Osteoblast (primary cell): ENCODE data around the gene ZNF45. TPM values are rescaled to one million over a fixed set of nuclear protein-coding genes. Genes with fewer than 3 reads are reported as not detected.

Experiments
- DNase-seq: peaks from one replicate; pipeline ENCODE4 v3.0.0; 2011; ENCODE audit warnings: low spot score, mixed read lengths; ENCODE audit not compliant: insufficient read length; ENCODE audit errors: missing footprints
- H2AFZ ChIP-seq: 2 replicates; pipeline ENCODE4 v1.6.0; 2011; ENCODE audit warnings: mild to moderate bottlenecking, low read length
- H3K27ac ChIP-seq: 2 replicates; pipeline ENCODE4 v1.5.1; 2011; ENCODE audit warnings: mild to moderate bottlenecking, low read depth, low read length, moderate library complexity
- H3K27me3 ChIP-seq: 2 replicates; pipeline ENCODE4 v1.6.0; 2012; ENCODE audit warnings: mild to moderate bottlenecking, control low read depth, inconsistent platforms, low read length, moderate library complexity; ENCODE audit not compliant: insufficient read depth
- H3K36me3 ChIP-seq: 2 replicates; pipeline ENCODE4 v1.5.1; 2011; ENCODE audit warnings: mild to moderate bottlenecking, low read length, control low read depth, moderate library complexity; ENCODE audit not compliant: insufficient read depth
- H3K4me1 ChIP-seq: 2 replicates; pipeline ENCODE4 v1.5.1; 2011; ENCODE audit warnings: mild to moderate bottlenecking, low read length, control low read depth, moderate library complexity; ENCODE audit not compliant: insufficient read depth
- H3K4me2 ChIP-seq: 2 replicates; pipeline ENCODE4 v1.6.0; 2011; ENCODE audit warnings: mild to moderate bottlenecking, low read length; ENCODE audit not compliant: insufficient read depth
- H3K4me3 ChIP-seq: fragments of 200-600 bp; sonication (generic); 3 replicates; pipeline ENCODE4 v1.5.1; 2012; ENCODE audit warnings: mild to moderate bottlenecking, low read length, inconsistent platforms; ENCODE audit not compliant: insufficient read depth
- H3K79me2 ChIP-seq: 2 replicates; pipeline ENCODE4 v1.6.0; 2012; ENCODE audit warnings: mild to moderate bottlenecking, low read length, control low read depth, inconsistent platforms; ENCODE audit not compliant: insufficient read depth
- H3K9me3 ChIP-seq: 2 replicates; pipeline ENCODE4 v1.5.1; 2011; ENCODE audit warnings: low read depth, low read length, control low read depth
- H4K20me1 ChIP-seq: 2 replicates; pipeline ENCODE4 v1.6.0; 2012; ENCODE audit warnings: mild to moderate bottlenecking, low read length, control low read depth; ENCODE audit not compliant: insufficient read depth
- CTCF ChIP-seq: IDR thresholded peaks from 2 replicates; pipeline ENCODE4 v1.5.1; 2011; ENCODE audit warnings: mild to moderate bottlenecking, low read depth, low read length, moderate library complexity; ENCODE audit errors: extremely low read depth
- total RNA-seq: library from RNA; depleted of rRNA; stranded (reverse); fragments of >200 nt; gene quantifications from 2 replicates; pipeline ENCODE4 v1.2.3, GENCODE V29; 2012

ZNF45 gene
- total RNA-seq, 1 donor, result 15.6 TPM

- Histone ChIP-seq H3K4me1 (peaks cover 1% of the 10 kb centered on the region), H3K36me3 (peaks cover 69% of the 10 kb centered on the region), H3K27me3 (no peaks in the 10 kb centered on the region), H2AFZ (no peak overlapping the region), H3K9me3 (no peaks in the 10 kb centered on the region), H3K79me2 (peaks cover 9% of the 10 kb centered on the region), H4K20me1 (no peaks in the 10 kb centered on the region), H3K4me2 (no peak overlapping the region), H3K4me3 (no peak overlapping the region), H3K27ac (no peak overlapping the region)
- no peak for TF ChIP-seq CTCF
- DNase-seq, result no peak
These were observed 6.3 kb downstream of the ZNF45 start for GRCh38 chr19:43928820-43929219.

- Histone ChIP-seq H3K4me2 (no peak overlapping the region), H3K27me3 (no peaks in the 10 kb centered on the region), H3K4me3 (no peak overlapping the region), H4K20me1 (no peaks in the 10 kb centered on the region), H3K36me3 (peaks cover 67% of the 10 kb centered on the region), H2AFZ (no peak overlapping the region), H3K27ac (no peak overlapping the region), H3K4me1 (no peaks in the 10 kb centered on the region), H3K79me2 (no peaks in the 10 kb centered on the region), H3K9me3 (no peaks in the 10 kb centered on the region)
- TF ChIP-seq CTCF, result no peak
- DNase-seq, result no peak
These were observed 11.2 kb downstream of the ZNF45 start for GRCh38 chr19:43923875-43924274.

GRCh38 chr19:43914051-43914450 is 21.0 kb downstream of the ZNF45 start:
- H4K20me1 ChIP-seq, result no peaks in the 10 kb centered on the region
- no peaks in the 10 kb centered on the region for H3K27me3 ChIP-seq
- no peak overlapping the region for H3K4me3 ChIP-seq
- TF ChIP-seq CTCF, result no peak
- H3K4me1 ChIP-seq, result no peaks in the 10 kb centered on the region
- no peak overlapping the region for H3K27ac ChIP-seq
- no peak overlapping the region for H2AFZ ChIP-seq
- DNase-seq, result no peak
- H3K9me3 ChIP-seq, result peaks cover 36% of the 10 kb centered on the region
- no peaks in the 10 kb centered on the region for H3K79me2 ChIP-seq
- H3K4me2 ChIP-seq, result no peak overlapping the region
- peaks cover 61% of the 10 kb centered on the region for H3K36me3 ChIP-seq

GRCh38 chr19:43913383-43913782 is 21.7 kb downstream of the ZNF45 start:
- Histone ChIP-seq H3K4me2 (no peak overlapping the region), H3K27me3 (no peaks in the 10 kb centered on the region), H2AFZ (no peak overlapping the region), H3K4me1 (no peaks in the 10 kb centered on the region), H3K79me2 (no peaks in the 10 kb centered on the region), H4K20me1 (no peaks in the 10 kb centered on the region), H3K4me3 (no peak overlapping the region), H3K27ac (no peak overlapping the region), H3K36me3 (peaks cover 54% of the 10 kb centered on the region), H3K9me3 (peaks cover 36% of the 10 kb centered on the region)
- no peak for DNase-seq
- no peak for TF ChIP-seq CTCF
